HG03064 (cell line): ENCODE measurements around the gene CDK13.

ENCODE experiments used
- ATAC-seq: cut with Tn5 transposase; IDR thresholded peaks from one replicate; pipeline ENCODE4 v1.9.1; 2021; ENCODE audit warnings: low read depth; ENCODE audit not compliant: unreplicated experiment

CDK13 gene

GRCh38 chr7:39948956-39949928 is 814 bp upstream of the CDK13 start:
- peak; percentile 73 for ATAC-seq

DNA sequence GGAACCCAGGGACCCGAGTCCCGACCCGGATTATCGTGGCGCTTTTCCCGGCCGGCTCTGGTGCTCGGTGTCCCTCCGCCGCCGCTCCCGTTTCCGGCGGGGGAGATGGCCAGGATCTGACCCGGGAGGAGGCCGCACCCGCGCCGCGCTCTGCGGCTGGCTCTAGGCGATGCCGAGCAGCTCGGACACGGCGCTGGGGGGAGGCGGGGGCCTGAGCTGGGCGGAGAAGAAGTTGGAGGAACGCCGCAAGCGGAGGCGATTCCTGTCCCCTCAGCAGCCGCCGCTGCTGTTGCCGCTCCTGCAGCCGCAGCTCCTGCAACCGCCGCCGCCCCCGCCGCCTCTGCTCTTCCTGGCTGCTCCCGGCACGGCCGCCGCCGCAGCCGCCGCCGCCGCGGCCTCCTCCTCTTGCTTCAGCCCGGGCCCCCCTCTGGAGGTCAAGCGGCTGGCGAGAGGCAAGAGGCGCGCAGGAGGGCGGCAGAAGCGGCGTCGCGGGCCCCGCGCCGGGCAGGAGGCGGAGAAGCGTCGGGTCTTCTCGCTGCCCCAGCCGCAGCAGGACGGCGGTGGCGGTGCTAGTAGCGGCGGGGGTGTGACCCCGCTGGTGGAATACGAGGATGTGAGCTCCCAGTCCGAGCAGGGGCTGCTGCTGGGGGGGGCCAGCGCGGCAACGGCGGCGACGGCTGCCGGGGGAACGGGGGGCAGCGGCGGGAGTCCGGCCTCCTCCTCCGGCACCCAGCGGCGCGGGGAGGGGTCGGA is 593 bp downstream of the CDK13 start:
- ATAC-seq = peak; percentile 0

- peak; percentile 26 for ATAC-seq
Observed at GRCh38 chr7:39951226-39952194, 1.5 kb downstream of the CDK13 start.

GRCh38 chr7:39952374-39952773 is 2.3 kb downstream of the CDK13 start:
- no peak for ATAC-seq

GRCh38 chr7:39952803-39953202 is 2.7 kb downstream of the CDK13 start:
- no peak for ATAC-seq

DNA sequence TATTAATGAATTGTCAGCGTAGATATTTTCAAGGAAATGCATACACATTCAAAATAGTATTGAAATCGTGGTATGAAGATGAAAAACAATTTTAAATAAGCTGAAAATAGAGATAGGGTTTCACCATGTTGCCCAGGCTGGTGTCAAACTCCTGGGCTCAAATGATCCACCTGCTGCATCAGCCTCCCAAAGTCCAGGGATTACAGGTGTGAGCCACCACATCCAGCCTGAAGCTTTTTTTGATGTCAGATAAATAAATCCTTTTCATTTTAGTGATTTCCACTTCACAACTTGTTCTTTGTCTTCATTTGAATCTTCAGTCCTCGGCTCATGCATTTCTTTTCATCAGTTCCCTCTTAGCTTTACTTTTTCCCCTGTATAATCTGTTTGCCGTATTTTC is 4.6 kb downstream of the CDK13 start:
- ATAC-seq = no peak

GRCh38 chr7:39958038-39958437 is 8.0 kb downstream of the CDK13 start:
- ATAC-seq = no peak

DNA sequence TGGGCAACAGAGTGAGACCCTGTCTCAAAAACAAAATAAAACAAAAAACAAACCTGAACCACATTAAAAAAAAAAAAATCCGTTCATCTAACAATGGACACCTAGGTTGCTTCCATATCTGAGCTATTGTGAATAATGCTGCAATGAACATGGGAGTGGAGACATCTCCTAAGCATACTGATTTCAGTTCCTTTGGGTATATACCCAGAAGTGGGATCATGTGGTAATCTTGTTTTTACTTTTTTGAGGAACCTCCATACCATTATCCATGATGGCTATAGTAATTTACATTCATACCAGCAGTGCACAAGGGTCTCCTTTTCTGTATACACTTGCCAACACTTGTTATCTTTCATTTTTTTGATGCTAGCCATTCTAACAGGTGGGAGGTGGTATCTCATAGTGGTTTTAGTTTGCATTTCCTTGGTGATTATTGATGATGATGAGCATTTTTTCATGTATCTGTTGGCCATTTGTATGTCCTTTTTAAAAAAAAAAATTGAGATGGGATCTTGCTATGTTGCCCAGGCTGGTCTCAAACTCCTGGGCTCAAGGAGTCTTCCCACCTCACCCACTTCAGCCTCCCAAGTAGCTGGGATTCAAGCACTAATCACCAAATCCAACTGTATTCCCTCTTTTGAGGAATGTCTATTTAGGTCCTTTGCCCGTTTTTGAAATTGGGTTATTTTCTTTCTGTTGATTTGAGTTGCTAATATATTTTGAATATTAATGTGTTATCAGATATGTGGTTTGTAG is 17.5 kb downstream of the CDK13 start:
- ATAC-seq = no peak

DNA sequence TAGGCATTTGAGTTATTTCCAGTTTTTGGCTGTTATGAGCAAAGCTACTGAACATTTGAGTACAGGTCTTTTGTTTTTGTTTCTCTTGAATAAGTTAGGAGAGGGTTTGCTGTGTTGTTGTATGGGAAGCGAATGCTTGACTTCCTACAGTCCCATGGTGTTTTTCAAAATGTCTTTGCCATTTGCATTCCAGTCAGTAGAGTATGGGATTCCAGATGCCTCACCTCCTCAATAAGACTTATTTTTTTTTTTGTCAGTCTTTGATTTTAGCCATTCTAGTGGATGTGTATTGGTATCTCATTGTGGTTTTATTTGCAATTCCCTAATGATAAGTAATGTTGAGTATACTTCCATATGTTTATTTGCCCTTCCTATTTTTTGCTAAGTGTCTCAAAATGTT is 19.4 kb downstream of the CDK13 start:
- no peak for ATAC-seq

DNA sequence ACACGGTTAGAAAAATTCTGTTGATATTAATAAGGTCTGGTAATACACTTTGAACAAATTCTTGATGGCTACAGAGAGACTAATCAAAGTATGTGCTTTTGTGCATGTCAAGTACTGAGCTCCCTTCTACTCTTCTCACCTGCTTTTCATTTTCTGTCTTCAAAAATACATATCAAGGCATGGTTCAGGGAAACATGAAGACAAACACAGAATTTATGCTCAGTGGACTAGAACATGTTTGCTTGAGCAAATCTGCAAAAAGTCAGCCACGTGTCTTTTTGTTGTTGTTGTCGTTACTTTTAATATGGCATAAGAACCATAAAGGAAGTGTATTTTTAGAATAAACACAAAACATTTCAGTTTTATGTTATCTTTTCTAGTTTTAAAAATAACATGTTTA is 21.9 kb downstream of the CDK13 start:
- ATAC-seq = peak; percentile 59

DNA sequence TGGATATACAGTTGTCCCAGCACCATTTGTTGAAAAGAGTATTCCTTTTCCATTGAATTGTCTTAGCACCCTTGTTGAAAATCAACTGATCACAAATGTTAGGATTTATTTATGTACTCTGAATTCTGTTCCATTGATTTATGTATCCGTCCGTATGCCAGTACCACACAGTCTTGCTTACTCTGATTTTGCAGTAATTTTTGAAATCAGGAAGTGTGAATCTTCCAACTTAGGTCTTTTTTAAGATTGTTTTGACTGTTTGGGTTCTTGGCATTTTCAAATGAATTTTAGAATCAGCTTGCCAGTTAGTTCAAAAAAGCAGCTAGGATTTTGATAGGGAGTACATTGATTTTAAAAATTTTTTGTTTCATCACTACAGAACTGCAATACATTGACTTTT is 23.7 kb downstream of the CDK13 start:
- ATAC-seq = no peak

- no peak for ATAC-seq
Observed at GRCh38 chr7:39978230-39978934, 28.3 kb downstream of the CDK13 start.

GRCh38 chr7:39979406-39980073 is 29.5 kb downstream of the CDK13 start:
- ATAC-seq = no peak

- no peak for ATAC-seq
Observed at GRCh38 chr7:39985398-39985918, 35.4 kb downstream of the CDK13 start.

DNA sequence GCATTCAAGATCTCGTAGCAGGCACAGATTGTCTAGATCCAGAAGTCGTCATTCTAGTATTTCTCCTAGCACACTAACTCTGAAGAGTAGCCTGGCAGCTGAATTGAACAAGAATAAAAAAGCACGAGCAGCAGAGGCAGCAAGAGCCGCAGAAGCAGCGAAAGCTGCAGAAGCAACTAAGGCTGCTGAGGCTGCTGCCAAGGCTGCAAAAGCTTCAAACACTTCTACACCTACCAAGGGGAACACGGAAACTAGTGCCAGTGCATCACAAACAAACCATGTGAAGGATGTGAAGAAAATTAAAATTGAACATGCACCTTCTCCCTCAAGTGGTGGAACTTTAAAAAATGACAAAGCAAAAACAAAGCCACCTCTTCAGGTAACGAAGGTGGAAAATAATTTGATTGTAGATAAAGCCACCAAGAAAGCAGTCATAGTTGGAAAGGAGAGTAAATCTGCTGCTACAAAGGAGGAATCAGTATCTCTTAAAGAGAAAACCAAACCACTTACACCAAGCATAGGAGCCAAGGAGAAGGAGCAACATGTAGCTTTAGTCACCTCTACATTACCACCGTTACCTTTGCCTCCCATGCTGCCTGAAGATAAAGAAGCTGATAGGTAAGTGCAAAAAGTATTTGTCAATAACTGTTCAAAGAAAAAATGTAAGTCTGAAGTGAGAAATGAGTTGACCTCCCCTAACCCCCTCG is 37.7 kb downstream of the CDK13 start:
- ATAC-seq = no peak

- no peak for ATAC-seq
Observed at GRCh38 chr7:40000734-40001315, 50.8 kb downstream of the CDK13 start.

- no peak for ATAC-seq
Observed at GRCh38 chr7:40001649-40002048, 51.6 kb downstream of the CDK13 start.
